HK-2 (cell line): Measurements from ENCODE around the gene RPLP2.

Experiments
- DNase-seq: peaks from one replicate; pipeline ENCODE4 v3.0.0-alpha.2; 2018; ENCODE audit not compliant: unreplicated experiment

The RPLP2 gene

DNA sequence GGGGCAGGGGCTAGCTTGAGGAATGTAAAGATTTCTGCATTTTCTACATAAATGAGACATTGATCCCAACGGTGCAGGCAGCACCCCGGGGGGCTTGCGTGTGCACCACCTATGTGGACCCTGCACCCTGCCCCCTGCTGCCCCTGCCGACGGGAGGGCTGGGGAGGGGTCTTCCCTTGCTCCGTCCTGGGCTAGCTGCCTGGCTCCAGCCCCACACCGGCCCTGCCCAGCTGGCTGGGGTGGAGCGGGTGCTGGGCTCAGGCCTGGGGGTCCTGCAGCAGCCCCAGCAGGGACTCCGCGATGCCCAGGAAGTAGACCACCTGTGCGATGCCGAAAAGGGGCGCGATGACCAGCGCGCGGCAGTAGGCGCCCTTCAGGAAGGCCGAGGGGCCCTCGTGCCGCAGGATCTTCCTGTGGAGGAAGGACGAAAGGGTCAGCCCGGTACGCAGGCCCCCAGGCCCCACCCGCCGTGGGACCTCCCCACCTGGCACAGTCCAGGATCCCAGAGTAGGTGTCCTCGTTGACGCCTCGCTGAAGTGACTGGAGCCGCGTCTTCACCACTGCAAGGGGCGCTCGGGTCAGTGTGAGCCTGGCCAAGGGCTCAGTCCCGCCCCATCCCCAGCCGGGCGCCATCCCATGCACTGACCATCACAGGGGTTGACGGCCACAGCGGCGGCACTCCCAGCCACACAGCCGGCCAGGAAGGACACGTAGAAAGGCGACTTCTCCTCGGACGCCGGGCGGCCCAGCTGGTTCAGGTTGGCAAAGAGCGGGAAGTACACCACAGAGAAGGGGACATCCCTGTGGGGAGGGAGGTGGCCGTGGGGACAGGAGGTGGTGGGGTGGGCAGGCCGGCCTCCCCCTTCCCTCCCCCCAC is 17.9 kb upstream of the RPLP2 start:
- no peak for DNase-seq

- no peak for DNase-seq
Observed at GRCh38 chr11:792535-792821, 17.3 kb upstream of the RPLP2 start.

- DNase-seq, result no peak
Observed at GRCh38 chr11:792873-793272, 16.9 kb upstream of the RPLP2 start.

- no peak for DNase-seq
Observed at GRCh38 chr11:793556-793955, 16.2 kb upstream of the RPLP2 start.

- DNase-seq, result no peak
Observed at GRCh38 chr11:794013-794765, 15.6 kb upstream of the RPLP2 start.

GRCh38 chr11:794766-795633 is 14.8 kb upstream of the RPLP2 start:
- DNase-seq, result no peak

DNA sequence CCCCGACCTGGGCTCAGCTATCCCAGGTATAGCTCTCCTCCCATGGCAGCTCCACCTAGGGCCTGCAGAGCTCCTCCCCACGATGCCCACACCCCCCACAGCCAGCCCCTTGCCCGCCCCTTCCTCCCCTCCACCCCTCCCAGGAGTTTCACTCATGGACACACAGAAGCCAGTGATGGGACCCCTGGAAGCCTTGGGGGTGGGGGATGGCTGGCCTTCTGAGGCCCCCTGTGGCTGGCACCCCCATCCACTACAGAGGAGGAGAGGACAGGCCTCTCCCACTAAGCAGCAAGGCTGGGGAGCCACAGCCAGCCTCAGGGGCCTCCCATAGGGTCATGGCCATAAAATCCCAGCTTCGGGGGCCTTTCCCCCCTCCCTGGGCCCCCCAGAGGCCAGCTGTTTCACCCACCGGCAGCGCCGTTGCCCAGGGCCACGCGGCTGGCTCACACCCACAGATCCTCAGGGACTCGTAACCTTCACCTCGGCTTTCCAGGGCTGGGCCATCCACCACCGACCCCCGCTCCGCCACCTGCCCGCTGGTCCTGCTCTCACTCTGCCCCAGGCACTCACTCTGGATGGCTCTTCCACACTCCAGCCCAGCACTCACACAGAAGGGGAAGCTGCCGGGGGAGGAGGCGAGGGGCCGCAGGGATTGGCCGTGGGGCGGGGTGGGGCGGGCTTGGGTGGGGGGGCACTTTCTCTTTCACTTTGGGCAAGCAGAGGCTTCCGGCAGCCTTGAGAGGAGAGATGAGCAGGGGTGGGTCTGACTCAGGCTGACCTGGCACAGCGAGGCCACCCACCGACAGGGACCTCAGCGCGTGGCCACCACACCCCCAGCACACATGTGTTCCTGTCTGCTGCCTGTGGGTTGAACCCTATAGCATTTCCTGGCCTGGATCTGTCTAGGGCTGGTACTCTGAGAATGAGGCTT is 13.9 kb upstream of the RPLP2 start:
- DNase-seq, result peak; percentile 90

- DNase-seq, result no peak
Observed at GRCh38 chr11:796565-797295, 13.0 kb upstream of the RPLP2 start.

GRCh38 chr11:797296-798092 is 12.3 kb upstream of the RPLP2 start:
- DNase-seq, result peak; percentile 70

- DNase-seq, result peak; percentile 67
Observed at GRCh38 chr11:798093-798713, 11.6 kb upstream of the RPLP2 start, which contains the start of gene SLC25A22. TSS of gene SLC25A22 (minus strand) at chr11:798281. CDS start at chr11:795006, 3,275 bp downstream.

DNA sequence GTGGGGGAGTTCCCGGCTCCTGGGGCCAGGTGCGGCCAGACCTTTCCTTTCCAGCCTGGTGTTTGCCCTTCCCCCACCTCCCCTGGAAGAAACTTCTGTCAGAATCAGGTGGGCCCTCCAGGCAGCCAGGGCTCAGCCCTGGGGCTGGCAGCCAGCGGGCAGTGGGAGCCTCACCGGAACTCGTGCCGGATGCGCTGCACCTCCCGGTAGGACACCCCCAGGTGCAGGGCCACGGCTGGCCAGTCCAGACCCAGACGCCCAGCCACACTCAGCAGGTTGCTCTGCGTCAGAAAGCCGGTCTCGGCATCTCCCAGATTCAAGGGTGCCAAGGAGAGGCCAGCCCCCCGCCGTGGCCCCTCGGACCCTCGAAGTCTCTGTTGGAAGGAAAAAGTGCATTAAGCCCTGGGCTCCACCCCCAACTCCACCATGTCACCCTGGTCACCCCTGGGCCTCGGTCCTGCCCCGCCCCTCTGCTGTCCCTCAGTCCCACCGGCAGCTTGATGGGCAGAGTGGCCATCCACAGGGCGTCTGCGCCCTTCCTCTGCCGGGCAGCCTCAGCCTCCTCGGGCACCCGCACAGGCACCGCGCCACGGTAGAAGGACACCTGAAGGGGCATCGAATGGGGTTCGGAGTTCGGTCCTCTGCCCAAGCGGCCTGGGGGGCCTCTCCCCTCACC is 10.0 kb upstream of the RPLP2 start:
- DNase-seq, result no peak

DNA sequence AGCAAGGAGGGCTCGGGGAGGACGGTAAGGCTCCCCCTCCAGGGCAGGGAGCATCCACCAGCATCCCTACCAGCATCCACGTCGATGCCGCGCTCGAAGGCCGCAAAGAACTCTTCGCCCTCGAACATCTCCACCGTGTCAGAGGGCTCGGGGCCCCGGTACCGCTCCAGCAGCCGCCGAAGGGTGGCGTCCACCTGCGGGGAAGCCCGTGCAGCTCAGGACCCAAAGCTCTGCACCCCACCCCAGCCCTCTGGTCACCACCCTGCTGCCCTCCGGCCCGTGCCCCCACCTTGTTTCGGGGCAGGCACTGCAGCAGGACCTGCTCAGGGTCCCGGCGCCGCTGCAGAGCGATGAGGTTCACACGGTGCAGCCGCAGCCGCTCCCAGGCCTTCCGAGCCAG is 9.3 kb upstream of the RPLP2 start:
- no peak for DNase-seq

- DNase-seq, result no peak
Observed at GRCh38 chr11:801097-801780, 8.5 kb upstream of the RPLP2 start.

GRCh38 chr11:802018-802617 is 7.6 kb upstream of the RPLP2 start:
- no peak for DNase-seq

- no peak for DNase-seq
Observed at GRCh38 chr11:802693-803466, 6.9 kb upstream of the RPLP2 start.

DNA sequence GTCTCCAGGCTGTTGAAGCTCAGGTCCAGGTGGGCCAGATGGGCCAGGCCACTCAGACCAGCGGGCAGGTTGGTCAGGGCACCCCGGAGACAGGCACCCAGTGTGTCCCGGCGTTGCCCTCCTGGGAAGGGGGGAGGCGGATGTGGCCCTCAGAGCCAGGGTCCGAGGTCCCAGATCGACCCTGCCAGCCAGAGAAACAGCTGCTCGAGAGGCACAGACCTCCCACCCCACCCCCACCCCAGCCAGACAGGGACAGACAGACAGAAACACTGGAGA is 6.4 kb upstream of the RPLP2 start:
- no peak for DNase-seq
